WI38 (cell line): ENCODE measurements around the gene EVA1A.

Experiments
- H3K4me3 ChIP-seq: 2 replicates; pipeline ENCODE4 v1.5.1; 2011; ENCODE audit warnings: low read depth, mild to moderate bottlenecking, control low read depth, low read length
- TF ChIP-seq, protein P1 (sequence below): IDR thresholded peaks from 2 replicates; pipeline ENCODE4 v1.5.1; 2012; ENCODE audit warnings: low read depth, mild to moderate bottlenecking, control low read depth, low read length

Gene EVA1A

GRCh38 chr2:75522543-75523312 lies 38.0 kb downstream of the EVA1A start:
- TF ChIP-seq, protein P1, sequence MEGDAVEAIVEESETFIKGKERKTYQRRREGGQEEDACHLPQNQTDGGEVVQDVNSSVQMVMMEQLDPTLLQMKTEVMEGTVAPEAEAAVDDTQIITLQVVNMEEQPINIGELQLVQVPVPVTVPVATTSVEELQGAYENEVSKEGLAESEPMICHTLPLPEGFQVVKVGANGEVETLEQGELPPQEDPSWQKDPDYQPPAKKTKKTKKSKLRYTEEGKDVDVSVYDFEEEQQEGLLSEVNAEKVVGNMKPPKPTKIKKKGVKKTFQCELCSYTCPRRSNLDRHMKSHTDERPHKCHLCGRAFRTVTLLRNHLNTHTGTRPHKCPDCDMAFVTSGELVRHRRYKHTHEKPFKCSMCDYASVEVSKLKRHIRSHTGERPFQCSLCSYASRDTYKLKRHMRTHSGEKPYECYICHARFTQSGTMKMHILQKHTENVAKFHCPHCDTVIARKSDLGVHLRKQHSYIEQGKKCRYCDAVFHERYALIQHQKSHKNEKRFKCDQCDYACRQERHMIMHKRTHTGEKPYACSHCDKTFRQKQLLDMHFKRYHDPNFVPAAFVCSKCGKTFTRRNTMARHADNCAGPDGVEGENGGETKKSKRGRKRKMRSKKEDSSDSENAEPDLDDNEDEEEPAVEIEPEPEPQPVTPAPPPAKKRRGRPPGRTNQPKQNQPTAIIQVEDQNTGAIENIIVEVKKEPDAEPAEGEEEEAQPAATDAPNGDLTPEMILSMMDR, result no peak
- no peak overlapping the region for H3K4me3 ChIP-seq

DNA sequence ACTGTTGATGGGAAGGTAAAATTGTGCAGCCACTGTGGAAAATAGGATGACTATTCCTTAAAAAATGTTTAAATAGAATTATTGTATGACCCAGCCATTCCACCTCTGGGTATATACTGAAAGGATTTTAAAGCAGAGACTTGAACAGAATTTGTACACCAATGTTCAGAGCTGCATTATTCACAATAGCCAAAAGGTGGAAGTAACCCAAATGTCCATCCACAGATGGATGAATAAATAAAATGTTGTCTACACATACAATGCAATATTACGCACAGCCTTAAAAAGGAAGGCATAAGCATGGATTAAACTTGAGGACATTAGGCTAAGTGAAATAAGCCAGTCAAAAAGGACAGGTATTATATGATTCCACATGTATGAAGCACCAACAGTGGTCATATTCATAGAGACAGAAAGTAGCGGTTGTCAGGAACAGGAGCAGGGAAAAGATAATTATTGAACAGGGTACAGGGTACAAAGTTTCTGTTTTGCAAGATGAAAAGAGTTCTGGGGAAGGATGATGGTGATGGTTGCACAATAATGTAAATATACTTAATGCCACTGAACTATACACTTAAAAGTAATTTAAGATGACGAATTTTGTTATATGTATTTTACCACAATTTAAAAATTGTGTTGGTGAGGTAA lies 39.4 kb downstream of the EVA1A start:
- H3K4me3 ChIP-seq, result no peak overlapping the region
- TF ChIP-seq, protein P1, result no peak

- no peak overlapping the region for H3K4me3 ChIP-seq
- TF ChIP-seq, protein P1, result no peak
Observed at GRCh38 chr2:75519843-75520242, 40.9 kb downstream of the EVA1A start.

DNA sequence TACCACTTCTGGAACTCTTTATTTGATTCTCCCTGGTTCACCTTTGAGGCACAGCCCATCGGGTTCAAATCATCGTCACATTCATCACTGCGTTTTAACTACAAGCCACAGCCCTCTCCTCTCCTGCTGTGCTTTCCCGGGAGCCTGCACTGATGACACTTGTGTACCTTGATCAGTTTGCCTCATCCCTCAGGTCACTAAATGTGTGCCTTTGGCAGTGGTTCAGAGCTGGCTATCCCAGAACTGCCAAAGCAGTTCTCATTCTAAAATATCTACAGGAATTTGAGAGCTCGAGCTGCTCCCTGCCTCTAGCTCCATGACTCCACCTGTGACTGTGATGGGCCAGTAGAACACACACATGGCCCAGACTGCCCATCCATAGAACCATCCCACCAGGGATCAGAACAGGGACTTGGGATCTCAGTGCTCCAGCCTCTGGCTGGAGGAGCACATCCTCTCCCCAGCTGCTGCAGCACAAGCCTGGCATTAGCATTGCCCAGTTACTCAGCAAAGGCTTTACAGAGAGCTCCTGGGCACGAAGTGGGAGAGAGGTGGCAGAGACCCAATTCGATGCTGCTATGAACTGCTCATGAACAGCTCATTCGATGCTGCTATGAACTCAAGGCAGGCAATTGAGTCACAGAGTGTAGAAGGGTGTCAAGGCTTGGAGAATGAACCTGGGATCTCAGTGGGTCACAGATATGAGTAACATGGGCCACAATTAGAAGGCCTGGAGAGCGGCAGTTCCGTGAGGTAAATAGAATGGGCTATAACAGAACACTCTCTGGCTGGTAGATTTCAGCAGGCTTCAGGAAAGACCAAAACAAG lies 41.9 kb downstream of the EVA1A start:
- H3K4me3 ChIP-seq, result no peak overlapping the region
- TF ChIP-seq, protein P1, result no peak

- TF ChIP-seq, protein P1, result no peak
- H3K4me3 ChIP-seq, result no peak overlapping the region
Observed at GRCh38 chr2:75517547-75518230, 43.0 kb downstream of the EVA1A start.

- no peak overlapping the region for H3K4me3 ChIP-seq
- TF ChIP-seq, protein P1, result no peak
Observed at GRCh38 chr2:75516378-75517360, 44.1 kb downstream of the EVA1A start.
